ENCODE data around the gene CORO2A. TPM values are rescaled to one million over a fixed set of nuclear protein-coding genes. Genes with fewer than 3 reads are reported as not detected.

Gene CORO2A
- total and polyA plus RNA-seq, 10 of the 15 experiments (the other 5 are each of a cell fraction or from before 2014, with no cell fraction given) = 1.0 to 5.3 (median 3.5) TPM

- TF ChIP-seq, protein P1, sequence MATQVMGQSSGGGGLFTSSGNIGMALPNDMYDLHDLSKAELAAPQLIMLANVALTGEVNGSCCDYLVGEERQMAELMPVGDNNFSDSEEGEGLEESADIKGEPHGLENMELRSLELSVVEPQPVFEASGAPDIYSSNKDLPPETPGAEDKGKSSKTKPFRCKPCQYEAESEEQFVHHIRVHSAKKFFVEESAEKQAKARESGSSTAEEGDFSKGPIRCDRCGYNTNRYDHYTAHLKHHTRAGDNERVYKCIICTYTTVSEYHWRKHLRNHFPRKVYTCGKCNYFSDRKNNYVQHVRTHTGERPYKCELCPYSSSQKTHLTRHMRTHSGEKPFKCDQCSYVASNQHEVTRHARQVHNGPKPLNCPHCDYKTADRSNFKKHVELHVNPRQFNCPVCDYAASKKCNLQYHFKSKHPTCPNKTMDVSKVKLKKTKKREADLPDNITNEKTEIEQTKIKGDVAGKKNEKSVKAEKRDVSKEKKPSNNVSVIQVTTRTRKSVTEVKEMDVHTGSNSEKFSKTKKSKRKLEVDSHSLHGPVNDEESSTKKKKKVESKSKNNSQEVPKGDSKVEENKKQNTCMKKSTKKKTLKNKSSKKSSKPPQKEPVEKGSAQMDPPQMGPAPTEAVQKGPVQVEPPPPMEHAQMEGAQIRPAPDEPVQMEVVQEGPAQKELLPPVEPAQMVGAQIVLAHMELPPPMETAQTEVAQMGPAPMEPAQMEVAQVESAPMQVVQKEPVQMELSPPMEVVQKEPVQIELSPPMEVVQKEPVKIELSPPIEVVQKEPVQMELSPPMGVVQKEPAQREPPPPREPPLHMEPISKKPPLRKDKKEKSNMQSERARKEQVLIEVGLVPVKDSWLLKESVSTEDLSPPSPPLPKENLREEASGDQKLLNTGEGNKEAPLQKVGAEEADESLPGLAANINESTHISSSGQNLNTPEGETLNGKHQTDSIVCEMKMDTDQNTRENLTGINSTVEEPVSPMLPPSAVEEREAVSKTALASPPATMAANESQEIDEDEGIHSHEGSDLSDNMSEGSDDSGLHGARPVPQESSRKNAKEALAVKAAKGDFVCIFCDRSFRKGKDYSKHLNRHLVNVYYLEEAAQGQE (IDR thresholded peaks at IDR 0.05; ENCODE audit: low read depth, low read length) = no peak
- TF ChIP-seq, protein P2, sequence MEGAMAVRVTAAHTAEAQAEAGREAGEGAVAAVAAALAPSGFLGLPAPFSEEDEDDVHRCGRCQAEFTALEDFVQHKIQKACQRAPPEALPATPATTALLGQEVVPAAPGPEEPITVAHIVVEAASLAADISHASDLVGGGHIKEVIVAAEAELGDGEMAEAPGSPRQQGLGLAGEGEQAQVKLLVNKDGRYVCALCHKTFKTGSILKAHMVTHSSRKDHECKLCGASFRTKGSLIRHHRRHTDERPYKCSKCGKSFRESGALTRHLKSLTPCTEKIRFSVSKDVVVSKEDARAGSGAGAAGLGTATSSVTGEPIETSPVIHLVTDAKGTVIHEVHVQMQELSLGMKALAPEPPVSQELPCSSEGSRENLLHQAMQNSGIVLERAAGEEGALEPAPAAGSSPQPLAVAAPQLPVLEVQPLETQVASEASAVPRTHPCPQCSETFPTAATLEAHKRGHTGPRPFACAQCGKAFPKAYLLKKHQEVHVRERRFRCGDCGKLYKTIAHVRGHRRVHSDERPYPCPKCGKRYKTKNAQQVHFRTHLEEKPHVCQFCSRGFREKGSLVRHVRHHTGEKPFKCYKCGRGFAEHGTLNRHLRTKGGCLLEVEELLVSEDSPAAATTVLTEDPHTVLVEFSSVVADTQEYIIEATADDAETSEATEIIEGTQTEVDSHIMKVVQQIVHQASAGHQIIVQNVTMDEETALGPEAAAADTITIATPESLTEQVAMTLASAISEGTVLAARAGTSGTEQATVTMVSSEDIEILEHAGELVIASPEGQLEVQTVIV (IDR thresholded peaks at IDR 0.05; ENCODE audit: borderline replicate concordance, partially characterized antibody) = no peak
- TF ChIP-seq PAX5 (IDR thresholded peaks at IDR 0.05; ENCODE audit: borderline replicate concordance, low read depth, low read length) (no peak), POLR2AphosphoS5 (IDR thresholded peaks at IDR 0.05; ENCODE audit: low read length) (no peak), CBX5 (IDR thresholded peaks at IDR 0.05; ENCODE audit: low read depth) (no peak)
Observed at GRCh38 chr9:98161851-98162250, 30.6 kb downstream of the CORO2A start (continued).

GRCh38 chr9:98159790-98160189 is 32.6 kb downstream of the CORO2A start:
- 54% methylated on average over 6 of the region's 6 CpGs for WGBS (ENCODE audit: insufficient coverage, insufficient replicate concordance, low lambda C conversion rate, missing lambda C conversion rate)
- BruUV-seq (replicated peaks) = no TSS peak
- POLR2A ChIA-PET = no interaction called here
- TF ChIP-seq NR2C2 (IDR thresholded peaks at IDR 0.05; ENCODE audit: borderline replicate concordance, control insufficient read depth, insufficient read length, low read depth) (no peak), FOS (IDR thresholded peaks at IDR 0.05; ENCODE audit: borderline replicate concordance, extremely low read depth, insufficient read length) (no peak), CUX1 (IDR thresholded peaks at IDR 0.05; ENCODE audit: insufficient replicate concordance, low read depth, low read length) (no peak)
- TF ChIP-seq, protein P3, sequence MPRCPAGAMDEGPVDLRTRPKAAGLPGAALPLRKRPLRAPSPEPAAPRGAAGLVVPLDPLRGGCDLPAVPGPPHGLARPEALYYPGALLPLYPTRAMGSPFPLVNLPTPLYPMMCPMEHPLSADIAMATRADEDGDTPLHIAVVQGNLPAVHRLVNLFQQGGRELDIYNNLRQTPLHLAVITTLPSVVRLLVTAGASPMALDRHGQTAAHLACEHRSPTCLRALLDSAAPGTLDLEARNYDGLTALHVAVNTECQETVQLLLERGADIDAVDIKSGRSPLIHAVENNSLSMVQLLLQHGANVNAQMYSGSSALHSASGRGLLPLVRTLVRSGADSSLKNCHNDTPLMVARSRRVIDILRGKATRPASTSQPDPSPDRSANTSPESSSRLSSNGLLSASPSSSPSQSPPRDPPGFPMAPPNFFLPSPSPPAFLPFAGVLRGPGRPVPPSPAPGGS (IDR thresholded peaks at IDR 0.05; ENCODE audit: borderline replicate concordance, insufficient read depth, low read depth, low read length, poor library complexity, severe bottlenecking) = no peak

More at GRCh38 chr9:98159790-98160189, 32.6 kb downstream of the CORO2A start:
- H3K36me3 ChIP-seq (ENCODE audit: control insufficient read depth in 2 of 2, insufficient read depth in 2 of 2, low read length in 1 of 2) = no peaks in the 10 kb centered on the region
- ATAC-seq = no peak
- no peak overlapping the region for H3K9ac ChIP-seq (ENCODE audit: control insufficient read depth, insufficient read depth, low read length)
- no peaks in the 10 kb centered on the region for H3K79me2 ChIP-seq (ENCODE audit: control insufficient read depth, insufficient read depth, low read length)
- peaks cover 5% of the 10 kb centered on the region; the same call in 1 of the 2 replicates for H3K4me1 ChIP-seq (ENCODE audit: control insufficient read depth, insufficient read depth, low read length)
- no peak for DNase-seq (ENCODE audit: low read depth, low spot score)
- RAD21 ChIA-PET (ENCODE audit: unreplicated experiment) = no interaction called here
- CTCF ChIA-PET = interaction anchor here (0.9 to 1.3 kb wide), 3 partner anchors 27 to 85 kb away, joined by 3 to 4 read pairs (median 4); no protein-coding TSS in a partner anchor
- no peak overlapping the region for H3K4me2 ChIP-seq (ENCODE audit: control insufficient read depth, insufficient read depth)
- H3K4me3 ChIP-seq = no peak overlapping the region
- in situ Hi-C loops (cut with MboI) (no loop called here), intact Hi-C loops (cut with micrococcal nuclease; ENCODE audit: unreplicated experiment) (no loop called here)
- no peaks in the 10 kb centered on the region for H3K27me3 ChIP-seq (replicated peaks in 1 of 2; ENCODE audit: control insufficient read depth in 2 of 2, insufficient read depth in 2 of 2, low read length in 1 of 2)
- H3K9me3 ChIP-seq (replicated peaks; ENCODE audit: control insufficient read depth, insufficient read depth, low read length) = no peaks in the 10 kb centered on the region
- SMC1A ChIA-PET (ENCODE audit: uncharacterized antibody, unreplicated experiment) = interaction anchor here (1.0 kb wide), 1 partner anchor 32 kb away, joined by 3 read pairs; no protein-coding TSS in a partner anchor
- H4K20me1 ChIP-seq (ENCODE audit: control insufficient read depth, insufficient read depth) = no peaks in the 10 kb centered on the region
- no peak for FAIRE-seq
- no peak overlapping the region for H3K27ac ChIP-seq (ENCODE audit: control insufficient read depth, insufficient read depth)
- H2AFZ ChIP-seq (ENCODE audit: control insufficient read depth, low read depth, low read length) = no peak overlapping the region
